ENCODE results near the gene TBC1D21.

TBC1D21 gene

DNA sequence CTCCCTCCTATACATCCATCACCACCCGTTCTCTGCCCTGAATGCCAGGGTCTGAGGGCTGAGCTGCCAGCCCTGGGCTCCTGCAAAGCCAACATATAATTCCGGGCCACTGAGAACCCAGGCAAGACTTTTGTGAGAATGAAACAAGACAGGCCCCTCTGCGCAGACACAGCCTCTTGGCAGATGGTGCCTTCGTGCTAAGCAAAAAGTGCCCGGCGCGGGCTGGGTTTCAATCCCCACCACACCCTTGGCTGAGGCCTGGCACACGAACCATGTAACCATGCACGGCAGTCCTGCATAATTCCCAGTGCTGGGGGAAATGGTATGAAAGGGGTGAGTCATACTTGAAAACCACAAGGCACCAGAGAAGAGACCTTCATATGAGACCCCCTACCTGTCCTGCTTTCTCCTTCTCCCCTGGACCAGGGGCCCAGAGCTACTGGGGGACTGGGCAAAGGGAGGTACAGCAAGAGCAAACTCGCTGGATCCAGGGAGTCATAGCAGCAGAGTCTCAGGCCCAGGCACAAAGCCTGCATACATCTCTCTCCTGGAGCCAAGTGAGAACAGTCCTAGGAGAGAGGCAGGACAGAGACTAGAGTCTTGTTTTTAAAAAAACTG is 26.8 kb downstream of the TBC1D21 start:
- Histone ChIP-seq H3K9me3 (ENCODE audit: control insufficient read depth, insufficient read depth, low read length) (no peaks in the 10 kb centered on the region), H3K4me1 (ENCODE audit: control insufficient read depth, insufficient read depth, low read length) (no peaks in the 10 kb centered on the region), H3K27me3 (ENCODE audit: control insufficient read depth, insufficient read depth, low read length) (no peaks in the 10 kb centered on the region), H3K36me3 (ENCODE audit: control insufficient read depth, insufficient read depth, low read length) (no peaks in the 10 kb centered on the region), H3K27ac (ENCODE audit: low read length) (no peak overlapping the region), H3K4me3 (ENCODE audit: low read length) (no peak overlapping the region)
- no peak for DNase-seq (ENCODE audit: low read depth, low spot score)
- WGBS (ENCODE audit: insufficient coverage, insufficient read length) = no CpG with 5 or more reads among the region's 10 CpGs

- Histone ChIP-seq H3K27me3 (ENCODE audit: control insufficient read depth, insufficient read depth, low read length) (no peaks in the 10 kb centered on the region), H3K27ac (ENCODE audit: low read length) (no peak overlapping the region)
- no CpG with 5 or more reads among the region's 7 CpGs for WGBS (ENCODE audit: insufficient coverage, insufficient read length)
Measured at GRCh38 chr15:73901126-73901810, 27.9 kb downstream of the TBC1D21 start.

GRCh38 chr15:73902121-73903020 is 29.0 kb downstream of the TBC1D21 start:
- Histone ChIP-seq H3K9me3 (ENCODE audit: control insufficient read depth, insufficient read depth, low read length) (no peaks in the 10 kb centered on the region), H3K27ac (ENCODE audit: low read length) (no peak overlapping the region), H3K4me3 (ENCODE audit: low read length) (no peak overlapping the region), H3K4me1 (ENCODE audit: control insufficient read depth, insufficient read depth, low read length) (no peaks in the 10 kb centered on the region), H3K27me3 (ENCODE audit: control insufficient read depth, insufficient read depth, low read length) (no peaks in the 10 kb centered on the region), H3K36me3 (ENCODE audit: control insufficient read depth, insufficient read depth, low read length) (no peaks in the 10 kb centered on the region)
- DNase-seq (ENCODE audit: low read depth, low spot score) = no peak
- no CpG with 5 or more reads among the region's 11 CpGs for WGBS (ENCODE audit: insufficient coverage, insufficient read length)

More at GRCh38 chr15:73901126-73901810, 27.9 kb downstream of the TBC1D21 start:
- no peaks in the 10 kb centered on the region for H3K4me1 ChIP-seq (ENCODE audit: control insufficient read depth, insufficient read depth, low read length)
- H3K9me3 ChIP-seq (ENCODE audit: control insufficient read depth, insufficient read depth, low read length) = no peaks in the 10 kb centered on the region
- no peak overlapping the region for H3K4me3 ChIP-seq (ENCODE audit: low read length)
- no peak for DNase-seq (ENCODE audit: low read depth, low spot score)
- H3K36me3 ChIP-seq (ENCODE audit: control insufficient read depth, insufficient read depth, low read length) = no peaks in the 10 kb centered on the region

DNA sequence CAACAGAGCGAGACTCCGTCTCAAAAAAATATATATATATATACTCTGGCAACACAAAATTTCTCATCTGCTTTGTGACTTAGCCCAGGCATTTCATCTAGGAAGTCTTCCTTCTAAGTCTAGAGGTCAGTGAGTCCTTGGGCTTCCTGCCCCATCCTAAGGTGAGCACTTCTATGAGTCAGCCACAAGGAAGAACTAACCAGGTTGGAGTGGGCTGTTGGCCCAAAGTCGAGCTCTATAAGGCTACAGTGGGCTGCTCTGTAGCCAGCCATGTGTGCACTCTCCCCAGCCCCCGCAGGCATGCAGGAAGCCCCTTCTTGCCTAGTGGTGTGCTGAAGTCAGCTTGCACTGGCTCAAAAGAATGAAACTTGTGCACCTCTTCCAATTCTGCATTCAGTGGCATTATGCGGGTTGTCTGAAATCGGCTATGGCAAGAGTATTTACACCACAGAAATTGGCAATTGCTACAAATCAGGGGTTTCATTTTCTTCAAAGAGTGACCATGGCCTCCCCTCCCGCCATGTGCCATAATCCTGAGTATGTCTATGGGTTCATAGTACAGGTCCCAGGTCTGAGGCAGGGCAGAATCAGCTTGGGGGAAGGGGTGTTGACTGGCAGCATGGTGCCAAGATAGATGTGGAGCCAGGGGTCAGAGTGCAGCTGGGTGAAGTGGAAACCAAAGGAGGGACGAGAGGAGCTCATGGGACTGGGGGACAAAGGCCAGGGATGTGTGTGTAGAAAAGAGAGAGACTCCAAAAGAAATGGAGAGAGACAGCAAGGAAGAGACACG is 30.9 kb downstream of the TBC1D21 start:
- H3K27me3 ChIP-seq (ENCODE audit: control insufficient read depth, insufficient read depth, low read length) = no peaks in the 10 kb centered on the region
- H3K36me3 ChIP-seq (ENCODE audit: control insufficient read depth, insufficient read depth, low read length) = no peaks in the 10 kb centered on the region
- no peak for DNase-seq (ENCODE audit: low read depth, low spot score)
- H3K27ac ChIP-seq (ENCODE audit: low read length) = no peak overlapping the region
- no peak overlapping the region for H3K4me3 ChIP-seq (ENCODE audit: low read length)
- no peaks in the 10 kb centered on the region for H3K9me3 ChIP-seq (ENCODE audit: control insufficient read depth, insufficient read depth, low read length)
- H3K4me1 ChIP-seq (ENCODE audit: control insufficient read depth, insufficient read depth, low read length) = no peaks in the 10 kb centered on the region
- no CpG with 5 or more reads among the region's 9 CpGs for WGBS (ENCODE audit: insufficient coverage, insufficient read length)

- WGBS (ENCODE audit: insufficient coverage, insufficient read length) = no CpG with 5 or more reads among the region's 3 CpGs
- no peak overlapping the region for H3K27ac ChIP-seq (ENCODE audit: low read length)
- H3K9me3 ChIP-seq (ENCODE audit: control insufficient read depth, insufficient read depth, low read length) = no peaks in the 10 kb centered on the region
- no peaks in the 10 kb centered on the region for H3K27me3 ChIP-seq (ENCODE audit: control insufficient read depth, insufficient read depth, low read length)
- H3K36me3 ChIP-seq (ENCODE audit: control insufficient read depth, insufficient read depth, low read length) = no peaks in the 10 kb centered on the region
- no peak overlapping the region for H3K4me3 ChIP-seq (ENCODE audit: low read length)
- no peaks in the 10 kb centered on the region for H3K4me1 ChIP-seq (ENCODE audit: control insufficient read depth, insufficient read depth, low read length)
- DNase-seq (ENCODE audit: low read depth, low spot score) = no peak
Measured at GRCh38 chr15:73905225-73905827, 32.0 kb downstream of the TBC1D21 start.

DNA sequence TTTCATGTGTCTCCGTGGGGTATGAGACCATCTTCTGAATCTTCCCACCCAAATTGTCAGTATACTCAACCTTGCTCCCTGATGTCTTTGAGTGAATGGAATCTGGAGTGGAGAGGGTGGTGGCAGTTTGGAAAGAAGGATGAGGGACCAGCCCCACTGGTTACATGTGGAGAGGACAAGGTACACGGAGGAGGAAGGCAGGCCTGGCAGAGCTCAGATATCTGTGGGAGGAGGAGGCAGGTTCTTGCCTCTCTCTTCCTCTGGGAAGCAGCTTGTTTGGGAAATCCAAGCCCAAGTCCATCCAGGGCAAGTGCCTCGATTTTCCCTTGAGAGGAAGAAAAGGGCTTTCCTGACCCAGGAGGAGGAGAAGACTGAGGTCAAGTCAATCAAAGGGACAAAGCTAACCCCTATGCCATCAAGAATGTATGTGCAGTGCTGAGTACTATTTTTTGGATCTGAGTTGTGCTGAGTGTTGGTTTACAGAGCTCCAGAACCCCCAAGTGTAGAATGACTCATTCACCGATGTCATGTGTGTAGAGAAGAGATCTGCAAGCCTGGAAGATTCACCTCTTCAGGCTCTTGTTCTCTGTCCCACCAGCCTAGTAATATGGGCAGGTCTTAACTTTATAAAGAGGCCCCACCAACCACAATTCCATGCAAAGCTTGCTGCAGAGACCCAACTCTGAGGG is 33.1 kb downstream of the TBC1D21 start:
- H3K36me3 ChIP-seq (ENCODE audit: control insufficient read depth, insufficient read depth, low read length) = no peaks in the 10 kb centered on the region
- no CpG with 5 or more reads among the region's 4 CpGs for WGBS (ENCODE audit: insufficient coverage, insufficient read length)
- no peak for DNase-seq (ENCODE audit: low read depth, low spot score)
- no peak overlapping the region for H3K4me3 ChIP-seq (ENCODE audit: low read length)
- H3K27me3 ChIP-seq (ENCODE audit: control insufficient read depth, insufficient read depth, low read length) = no peaks in the 10 kb centered on the region
- H3K27ac ChIP-seq (ENCODE audit: low read length) = no peak overlapping the region
- no peaks in the 10 kb centered on the region for H3K9me3 ChIP-seq (ENCODE audit: control insufficient read depth, insufficient read depth, low read length)
- H3K4me1 ChIP-seq (ENCODE audit: control insufficient read depth, insufficient read depth, low read length) = no peaks in the 10 kb centered on the region

DNA sequence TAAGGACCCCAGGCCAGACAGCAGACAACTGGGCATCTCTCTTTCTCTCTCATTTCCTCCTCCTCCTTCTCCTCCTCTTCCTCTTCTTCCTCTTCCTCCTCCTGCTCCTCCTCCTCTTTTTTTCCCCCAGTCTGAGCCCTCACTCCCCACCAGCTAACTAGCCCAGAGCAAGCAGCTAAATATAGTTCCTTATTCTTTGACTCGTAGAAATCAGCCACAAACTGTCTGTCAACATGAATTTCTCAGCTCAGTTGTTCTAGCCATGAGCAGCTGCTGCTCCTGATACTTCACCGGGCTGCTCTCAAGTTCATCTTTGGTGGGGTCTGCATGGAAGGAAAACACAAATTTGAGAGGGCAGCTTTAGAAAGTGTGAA is 33.7 kb downstream of the TBC1D21 start:
- Histone ChIP-seq H3K36me3 (ENCODE audit: control insufficient read depth, insufficient read depth, low read length) (no peaks in the 10 kb centered on the region), H3K9me3 (ENCODE audit: control insufficient read depth, insufficient read depth, low read length) (no peaks in the 10 kb centered on the region), H3K27ac (ENCODE audit: low read length) (no peak overlapping the region), H3K4me1 (ENCODE audit: control insufficient read depth, insufficient read depth, low read length) (no peaks in the 10 kb centered on the region), H3K4me3 (ENCODE audit: low read length) (no peak overlapping the region), H3K27me3 (ENCODE audit: control insufficient read depth, insufficient read depth, low read length) (no peaks in the 10 kb centered on the region)
- no peak for DNase-seq (ENCODE audit: low read depth, low spot score)
- no CpG with 5 or more reads among the region's 2 CpGs for WGBS (ENCODE audit: insufficient coverage, insufficient read length)

- H3K27ac ChIP-seq (ENCODE audit: low read length) = no peak overlapping the region
- no CpG with 5 or more reads among the region's 7 CpGs for WGBS (ENCODE audit: insufficient coverage, insufficient read length)
- no peaks in the 10 kb centered on the region for H3K4me1 ChIP-seq (ENCODE audit: control insufficient read depth, insufficient read depth, low read length)
- no peaks in the 10 kb centered on the region for H3K9me3 ChIP-seq (ENCODE audit: control insufficient read depth, insufficient read depth, low read length)
- no peaks in the 10 kb centered on the region for H3K36me3 ChIP-seq (ENCODE audit: control insufficient read depth, insufficient read depth, low read length)
- no peak for DNase-seq (ENCODE audit: low read depth, low spot score)
- no peaks in the 10 kb centered on the region for H3K27me3 ChIP-seq (ENCODE audit: control insufficient read depth, insufficient read depth, low read length)
- no peak overlapping the region for H3K4me3 ChIP-seq (ENCODE audit: low read length)
Measured at GRCh38 chr15:73908030-73908821, 34.9 kb downstream of the TBC1D21 start.

DNA sequence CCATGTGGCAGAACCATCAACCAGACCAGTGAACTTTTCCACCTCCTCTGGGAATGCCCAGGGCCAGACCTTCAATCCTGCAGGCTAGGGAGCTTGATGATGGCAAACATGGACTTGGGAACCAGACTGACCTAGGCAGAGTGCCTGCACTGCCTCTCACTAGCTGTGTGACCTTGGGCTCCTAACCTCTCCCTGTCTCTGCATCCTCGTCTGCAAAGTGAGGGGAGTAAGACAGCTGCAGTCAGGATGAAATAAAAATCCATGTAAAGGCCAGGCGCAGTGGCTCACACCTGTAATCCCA is 35.4 kb downstream of the TBC1D21 start:
- H3K27me3 ChIP-seq (ENCODE audit: control insufficient read depth, insufficient read depth, low read length) = no peaks in the 10 kb centered on the region
- DNase-seq (ENCODE audit: low read depth, low spot score) = no peak
- no CpG with 5 or more reads among the region's 2 CpGs for WGBS (ENCODE audit: insufficient coverage, insufficient read length)
- no peak overlapping the region for H3K4me3 ChIP-seq (ENCODE audit: low read length)
- H3K4me1 ChIP-seq (ENCODE audit: control insufficient read depth, insufficient read depth, low read length) = no peaks in the 10 kb centered on the region
- no peak overlapping the region for H3K27ac ChIP-seq (ENCODE audit: low read length)
- H3K9me3 ChIP-seq (ENCODE audit: control insufficient read depth, insufficient read depth, low read length) = no peaks in the 10 kb centered on the region
- no peaks in the 10 kb centered on the region for H3K36me3 ChIP-seq (ENCODE audit: control insufficient read depth, insufficient read depth, low read length)

All from iPS DF 6.9 (cell line).